ENCODE data around the gene CCDC185. TPM values are rescaled to one million over a fixed set of nuclear protein-coding genes. Genes with fewer than 3 reads are reported as not detected.

The CCDC185 gene
- total and polyA plus RNA-seq, 2 experiments from 2014 or later, result 0.56 TPM; not detected in 1

GRCh38 chr1:223425550-223425949, 32.3 kb downstream of the CCDC185 start:
- Histone ChIP-seq H3K27me3 (ENCODE audit: insufficient read depth) (no peaks in the 10 kb centered on the region), H2AFZ (no peak overlapping the region), H3K9me2 (ENCODE audit: insufficient read depth) (peaks cover 6% of the 10 kb centered on the region; the same call in 1 of the 2 replicates), H4K20me1 (replicated peaks; ENCODE audit: insufficient read depth) (no peaks in the 10 kb centered on the region), H3K4me2 (no peak overlapping the region), H3K4me1 (ENCODE audit: insufficient read depth) (no peaks in the 10 kb centered on the region), H3K79me2 (replicated peaks; ENCODE audit: insufficient read depth) (no peaks in the 10 kb centered on the region), H3F3A (replicated peaks; ENCODE audit: low read depth) (no peaks in the 10 kb centered on the region), H3K27ac (ENCODE audit: low read depth) (no peak overlapping the region), H3K36me3 (ENCODE audit: insufficient read depth) (no peaks in the 10 kb centered on the region), H3K4me3 (no peak overlapping the region)
- Mint-ChIP-seq H3K27me3 (ENCODE audit: insufficient read depth, low read depth, poor library complexity) (no peaks in the 10 kb centered on the region), H3K27ac (no peak overlapping the region), H3K4me1 (no peaks in the 10 kb centered on the region), H3K36me3 (ENCODE audit: low read depth) (no peaks in the 10 kb centered on the region), H3K4me3 (no peak overlapping the region), H3K9me3 (no peaks in the 10 kb centered on the region; the same call in 2 of the 3 replicates)
- no peak for DNase-seq (ENCODE audit: low spot score)
- TF ChIP-seq ZNF331 (CRISPR knock-in tag; IDR thresholded peaks at IDR 0.05; ENCODE audit: low read depth) (no peak), POLR2AphosphoS5 (IDR thresholded peaks at IDR 0.05; ENCODE audit: low read depth) (no peak), CREB1 (CRISPR knock-in tag; IDR thresholded peaks at IDR 0.05; ENCODE audit: low read depth) (no peak), CTCF (conservative IDR thresholded peaks at IDR 0.05; ENCODE audit: low read depth in 2 of 2) (no peak), ZNF462 (CRISPR knock-in tag; IDR thresholded peaks at IDR 0.05) (no peak), STAT1 (IDR thresholded peaks at IDR 0.05; ENCODE audit: unreplicated experiment) (no peak), ETS1 (IDR thresholded peaks at IDR 0.05) (no peak), EZH2 (IDR thresholded peaks at IDR 0.05; ENCODE audit: low read depth, unreplicated experiment) (no peak), REST (IDR thresholded peaks at IDR 0.05; ENCODE audit: unreplicated experiment) (no peak), JUNB (IDR thresholded peaks at IDR 0.05; ENCODE audit: unreplicated experiment) (no peak), ZNF114 (CRISPR knock-in tag; IDR thresholded peaks at IDR 0.05) (no peak), NANOG (IDR thresholded peaks at IDR 0.05; ENCODE audit: borderline replicate concordance) (no peak), EZH2phosphoT487 (IDR thresholded peaks at IDR 0.05; ENCODE audit: unreplicated experiment) (no peak)
- ATAC-seq, result no peak

Data from GM23338 (cell line).